ENCODE data around the gene SIRT5.

SIRT5 gene

DNA sequence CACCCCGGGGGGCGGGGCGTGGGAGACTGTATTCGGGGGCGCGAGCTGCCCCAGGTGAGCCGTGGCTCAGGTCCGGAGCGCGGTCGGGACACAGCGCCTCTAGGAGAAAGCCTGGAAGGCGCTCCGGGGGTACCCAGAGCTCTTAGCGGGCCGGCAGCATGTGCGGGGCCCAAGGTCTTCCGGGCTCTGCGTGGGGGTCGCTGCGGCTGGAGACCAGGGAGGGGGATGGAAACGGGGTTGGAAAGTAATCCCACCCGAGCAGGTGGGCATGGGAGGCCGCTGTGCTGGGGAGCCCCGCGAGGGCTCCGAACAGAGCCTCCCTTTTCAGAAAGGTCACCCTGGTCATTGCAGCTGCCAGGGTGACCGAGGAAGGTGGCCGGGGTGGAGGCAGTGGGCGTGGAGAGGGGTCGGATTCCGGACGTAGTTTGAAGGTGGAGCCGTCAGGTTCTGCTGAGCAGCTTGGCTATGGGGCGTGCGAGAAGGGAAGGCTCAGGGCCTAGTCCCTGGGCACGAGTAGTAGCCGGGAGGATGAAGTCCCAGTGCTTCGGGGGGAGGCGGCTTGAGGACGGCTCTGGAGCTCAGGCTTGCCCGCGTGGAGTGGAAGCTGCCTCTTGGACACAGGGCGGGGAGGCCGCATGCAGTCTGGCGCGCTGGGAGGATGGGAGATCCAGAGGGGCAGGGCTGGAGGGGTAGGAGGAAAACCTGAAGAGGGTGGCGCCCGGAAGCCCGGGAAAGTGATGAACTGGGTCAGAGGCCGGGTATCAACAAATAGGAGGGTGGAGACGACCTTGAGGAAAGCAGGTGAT lies at the start of gene SIRT5:
TSS of gene SIRT5 (plus strand) at position 31 of the 806 bp plus-strand sequence. CDS start 9,510 bp downstream, outside the sequence.
- DNase-seq: peak; percentile 99

GRCh38 chr6:13524801-13525508 lies 49.4 kb upstream of the SIRT5 start:
- peak; percentile 64 for DNase-seq

- DNase-seq: no peak
Observed at GRCh38 chr6:13526357-13526726, 48.1 kb upstream of the SIRT5 start.

DNA sequence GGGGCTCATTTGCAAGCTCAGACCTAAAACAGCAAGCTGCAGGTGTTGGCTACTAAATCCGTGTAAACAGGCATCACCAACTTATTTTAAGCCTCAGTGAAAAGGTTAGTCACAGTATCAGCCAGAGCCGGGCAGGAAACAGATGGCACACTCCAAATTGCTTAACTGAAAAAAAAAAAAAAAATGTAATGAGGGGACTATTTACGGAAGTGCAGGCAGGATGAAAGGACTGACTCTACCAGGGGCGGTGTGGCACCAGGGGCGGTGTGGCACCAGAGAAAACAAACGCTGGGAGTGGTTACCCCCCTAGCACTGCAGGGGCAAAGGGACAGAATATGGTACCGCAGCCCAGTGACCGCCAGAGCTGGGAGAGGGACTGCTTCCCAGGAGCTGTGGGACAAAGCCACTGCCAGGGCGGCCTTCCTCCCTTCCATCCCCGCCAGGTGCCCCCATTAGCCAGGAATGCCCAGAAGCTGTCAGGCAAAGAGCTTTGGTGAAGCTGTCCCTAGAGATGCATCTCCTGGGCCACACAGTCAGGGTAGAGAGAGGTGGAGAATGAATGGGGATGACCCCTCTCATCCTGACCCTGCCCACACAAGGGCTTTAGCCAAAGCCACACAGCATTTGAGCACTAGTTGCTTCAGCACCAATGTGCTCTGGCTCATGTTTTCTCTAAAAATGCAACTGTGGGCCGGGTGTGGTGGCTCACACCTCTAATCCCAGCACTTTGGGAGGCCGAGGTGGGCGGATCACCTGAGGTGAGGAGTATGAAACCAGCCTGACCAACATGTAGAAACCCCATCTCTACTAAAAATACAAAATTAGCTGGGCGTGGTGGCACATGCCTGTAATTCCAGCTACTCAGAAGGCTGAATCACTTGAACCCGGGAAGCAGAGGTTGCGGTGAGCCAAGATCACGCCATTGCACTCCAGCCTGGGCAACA lies 47.4 kb upstream of the SIRT5 start:
- peak; percentile 95 for DNase-seq

GRCh38 chr6:13527671-13528056 lies 46.7 kb upstream of the SIRT5 start:
- DNase-seq: peak; percentile 25

DNA sequence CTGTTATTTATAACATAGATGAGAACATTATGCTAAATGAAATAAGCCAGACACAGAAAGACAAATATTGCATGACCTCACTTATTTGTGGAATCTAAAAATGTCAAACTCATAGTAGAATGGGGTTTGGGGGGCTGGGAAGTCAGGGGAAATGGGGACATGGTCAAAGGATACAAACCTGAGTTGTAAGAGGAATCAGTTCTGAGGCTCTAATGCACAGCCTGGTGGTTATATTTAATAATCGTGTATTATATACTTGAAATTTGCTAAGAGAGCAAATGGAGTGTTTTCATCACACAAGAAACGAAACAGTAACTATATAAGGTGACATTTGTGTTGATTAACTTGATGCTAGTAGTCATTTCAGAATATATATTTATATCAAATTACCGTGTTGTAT lies 46.2 kb upstream of the SIRT5 start:
- DNase-seq: peak; percentile 28

DNA sequence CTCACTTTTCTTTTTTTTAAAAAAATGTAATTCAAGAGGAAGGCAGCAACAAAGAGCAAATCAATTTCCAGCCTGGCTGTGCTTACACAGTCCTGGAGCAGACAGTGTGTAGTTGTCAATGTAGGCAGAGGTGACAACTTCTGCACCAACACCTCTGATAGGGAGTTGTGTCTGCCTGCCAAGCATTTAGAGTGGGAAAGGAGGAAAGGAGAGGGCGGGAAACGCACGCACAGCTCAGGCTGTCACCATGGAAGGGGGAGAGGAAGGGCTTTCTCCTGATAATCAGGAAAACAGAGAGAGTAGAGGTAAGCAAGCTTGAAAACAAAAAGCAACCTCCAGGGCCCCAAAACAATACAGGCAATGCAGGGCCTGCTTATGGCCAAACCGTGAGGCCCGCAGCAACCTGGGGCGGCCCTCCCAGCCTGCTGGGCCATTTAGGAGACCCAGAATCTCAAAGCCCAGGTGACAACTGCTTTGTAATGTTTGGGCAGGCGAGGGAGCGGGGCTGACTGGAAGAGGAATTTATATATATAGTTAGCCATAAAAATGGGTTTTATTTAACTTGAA lies 45.5 kb upstream of the SIRT5 start:
- no peak for DNase-seq

- DNase-seq: no peak
Observed at GRCh38 chr6:13531956-13532355, 42.4 kb upstream of the SIRT5 start.

- no peak for DNase-seq
Observed at GRCh38 chr6:13534536-13534935, 39.9 kb upstream of the SIRT5 start.

- no peak for DNase-seq
Observed at GRCh38 chr6:13535306-13535705, 39.1 kb upstream of the SIRT5 start.

DNA sequence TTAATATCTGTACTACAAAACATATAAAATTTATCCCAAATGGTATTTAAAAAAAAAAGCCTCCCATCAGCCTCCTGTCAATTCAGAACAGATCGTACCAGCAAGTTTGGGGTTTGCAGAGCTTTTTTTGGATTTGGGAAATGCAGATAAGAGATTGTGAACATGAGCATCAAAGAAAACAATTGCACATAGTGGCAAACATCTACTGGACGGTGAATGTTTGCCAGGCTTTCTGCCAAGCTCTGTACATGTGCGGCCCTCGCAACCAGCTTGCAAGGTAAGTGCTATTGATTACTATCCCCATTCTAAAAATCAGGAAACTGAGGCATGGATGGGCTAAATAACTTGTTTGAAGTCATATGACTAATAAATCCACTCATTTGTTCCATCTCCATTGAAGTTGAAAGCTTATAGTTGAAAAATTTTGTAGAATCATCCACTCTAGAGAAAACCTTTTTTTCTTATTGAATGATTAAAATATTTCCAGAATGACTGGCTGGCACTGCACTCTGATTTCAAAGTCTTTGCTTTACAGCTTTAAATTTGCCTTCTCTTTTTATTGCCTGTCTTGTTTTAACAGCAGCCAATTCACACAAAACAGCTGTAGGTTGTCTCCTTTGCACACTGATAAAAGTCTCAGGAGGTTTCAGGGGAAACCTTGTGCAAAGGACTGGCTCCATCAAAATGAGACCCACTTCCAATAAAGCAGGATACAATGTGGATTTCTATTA lies 37.4 kb upstream of the SIRT5 start:
- DNase-seq: no peak

- DNase-seq: no peak
Observed at GRCh38 chr6:13537527-13537897, 36.9 kb upstream of the SIRT5 start.

DNA sequence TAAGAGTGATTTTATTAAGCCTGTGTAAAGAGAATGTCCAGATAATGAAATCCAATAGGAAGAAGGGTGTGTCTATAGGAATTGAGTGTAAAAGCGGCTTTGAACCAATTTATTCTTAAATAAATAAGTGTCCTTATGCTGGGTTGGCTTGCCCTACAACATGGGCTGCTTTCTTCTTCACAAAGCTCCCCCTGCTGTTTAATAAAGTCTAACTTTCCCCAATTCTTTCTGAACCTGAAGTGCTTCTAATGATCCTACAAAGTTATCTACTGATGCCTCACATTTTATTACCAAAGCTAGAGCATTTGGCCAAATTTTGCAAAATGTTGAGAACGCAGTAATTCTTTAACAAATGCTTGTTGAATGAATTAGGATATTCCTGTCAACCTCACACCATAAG lies 36.3 kb upstream of the SIRT5 start:
- peak; percentile 61 for DNase-seq

DNA sequence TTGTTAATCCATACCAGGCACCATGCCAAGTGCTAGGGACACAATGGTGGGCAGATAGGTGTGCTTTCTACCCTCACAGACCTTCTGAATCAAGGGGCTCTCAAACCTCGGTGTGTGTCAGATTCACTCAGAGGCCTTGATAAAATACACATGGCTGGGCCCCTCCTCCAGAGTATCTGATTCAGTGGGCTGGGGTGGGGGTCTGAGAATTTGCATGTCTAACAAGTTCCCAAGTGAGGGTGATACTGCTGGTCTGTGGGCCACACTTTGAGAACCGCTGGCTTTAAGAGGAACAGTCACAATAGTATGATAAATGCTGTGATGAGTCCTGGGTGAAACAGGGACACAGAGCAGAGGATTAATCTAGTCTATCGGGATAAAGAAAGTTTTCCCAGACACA lies 35.8 kb upstream of the SIRT5 start:
- DNase-seq: no peak

GRCh38 chr6:13539572-13539971 lies 34.8 kb upstream of the SIRT5 start:
- DNase-seq: no peak

GRCh38 chr6:13541496-13541895 lies 32.9 kb upstream of the SIRT5 start:
- no peak for DNase-seq

DNA sequence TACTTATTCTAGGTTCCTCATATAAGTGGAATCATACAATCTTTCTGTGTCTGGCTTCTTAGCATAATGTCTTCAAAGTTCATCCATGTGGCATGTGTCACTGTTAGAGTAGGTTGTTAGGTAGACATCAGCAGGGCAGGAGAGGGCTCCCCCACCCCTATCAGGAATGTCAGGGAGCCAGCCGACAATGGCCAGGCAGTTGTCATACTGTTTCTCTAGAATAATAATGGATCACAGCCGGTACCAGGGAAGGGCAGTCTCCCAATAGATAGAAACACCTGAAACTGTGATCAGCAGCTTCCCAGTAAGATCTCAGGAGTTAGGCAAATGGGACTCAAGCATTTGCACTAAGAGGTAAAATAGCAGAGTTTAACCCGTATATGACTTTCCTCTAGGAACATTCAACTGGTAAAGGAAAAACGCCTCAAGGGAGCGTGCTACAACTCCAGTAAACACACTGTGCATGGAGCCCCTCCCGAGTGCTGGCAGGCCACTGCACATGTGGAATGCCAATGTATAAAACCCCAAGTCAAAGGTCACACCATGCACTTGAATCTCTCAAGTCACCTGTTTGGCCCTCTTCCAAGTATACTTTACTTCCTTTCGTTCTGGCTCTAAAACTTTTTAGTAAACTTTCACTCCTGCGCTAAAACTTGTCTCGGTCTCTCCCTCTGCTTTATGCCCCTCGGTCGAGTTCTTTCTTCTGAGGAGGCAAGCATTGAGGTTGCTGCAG lies 29.8 kb upstream of the SIRT5 start:
- DNase-seq: no peak

- no peak for DNase-seq
Observed at GRCh38 chr6:13545885-13546284, 28.5 kb upstream of the SIRT5 start.

GRCh38 chr6:13548500-13549210 lies 25.7 kb upstream of the SIRT5 start:
- DNase-seq: no peak

- no peak for DNase-seq
Observed at GRCh38 chr6:13550656-13551055, 23.7 kb upstream of the SIRT5 start.

DNA sequence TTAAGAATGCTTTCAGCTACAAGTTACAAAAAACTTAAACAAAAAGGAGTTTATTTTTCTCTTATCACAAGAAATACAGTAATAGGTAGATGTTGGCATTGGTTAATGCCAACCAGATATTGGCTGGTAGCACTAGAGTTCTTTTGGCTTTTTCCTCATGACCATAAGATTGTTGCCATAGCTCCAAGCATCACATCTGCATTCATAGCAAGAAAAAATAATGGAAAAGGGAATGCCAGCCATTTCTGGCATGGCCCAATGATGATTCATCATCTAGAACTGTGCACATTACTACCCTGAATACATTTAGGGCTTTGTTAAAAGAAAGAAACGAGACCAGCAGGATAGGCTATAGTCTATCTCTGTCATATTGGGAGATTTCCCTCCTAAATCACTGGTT lies 20.8 kb upstream of the SIRT5 start:
- no peak for DNase-seq
